Right cardiac atrium (tissue), 5 donors: ENCODE data around the gene SLC38A3. TPM values are rescaled to one million over a fixed set of nuclear protein-coding genes. Genes with fewer than 3 reads are reported as not detected.

Source experiments
- ATAC-seq, 2 donors: fragments of 200-7000 bp; cut with Tn5 transposase; one replicate each; pipeline versions ENCODE4 v1.8.0 to v1.9.1; 2020; ENCODE audit warnings: moderate library complexity in 2 of 2, mild to moderate bottlenecking in 1 of 2
- DNase-seq, 3 donors: peaks; one replicate each; pipeline ENCODE4 v3.0.0-alpha.2; 2020
- H3K27ac ChIP-seq: one replicate; pipeline ENCODE4 v1.5.1; 2013; ENCODE audit warnings: mild to moderate bottlenecking, low read length, control low read depth, moderate library complexity
- H3K27me3 ChIP-seq: one replicate; pipeline ENCODE4 v1.6.1; 2013; ENCODE audit not compliant: control insufficient read depth, insufficient read depth
- H3K4me1 ChIP-seq: one replicate; pipeline ENCODE4 v1.6.1; 2013; ENCODE audit warnings: low read length; ENCODE audit not compliant: control insufficient read depth, insufficient read depth
- H3K4me3 ChIP-seq: one replicate; pipeline ENCODE4 v1.5.1; 2013; ENCODE audit warnings: low read length, control low read depth
- H3K9me3 ChIP-seq: one replicate; pipeline ENCODE4 v1.6.1; 2013; ENCODE audit warnings: low read length; ENCODE audit not compliant: control insufficient read depth
- WGBS: extraction: QIAGEN DNeasy Blood & Tissue Kit; methylation state at CpG from one replicate; pipeline ENCODE4 v1.1.7; 2013; 5-methylcytosine and 5-hydroxymethylcytosine counted together
- intact Hi-C, 4 donors: fragments of 100-400 bp; cut with DNase I; formaldehyde crosslinking; loops; one replicate each; pipeline versions ENCODE4 v1.11.0 to v1.14.0; 2022 to 2023
- polyA plus RNA-seq: library from polyadenylated mRNA; stranded (reverse); fragments of 200-250 nt; gene quantifications from one replicate; pipeline ENCODE4 v1.2.3, GENCODE V29; 2013
- total RNA-seq, 4 donors: library from RNA; stranded (reverse); fragmentation: NEBNext Ultra II Directional; extraction: Animal tissue kit (Norgen Biotek cat#: 25700); gene quantifications; one replicate each; pipeline ENCODE4 v1.2.1, GENCODE V29; 2021
- donor health status: healthy with polysubstance abuse.
- donor health status: DM: no; HTN: yes; CAD: no.
- donor health status: DM: no; HTN: no; CAD: no.
- donor health status: DM: no; HTN: yes; CAD: no; lungs with severe emphysema.
- donor health status: DM: yes; HTN: yes; CAD: no.

SLC38A3 gene
- total and polyA plus RNA-seq, 5 donors = 5.0 to 10.4 (median 8.7) TPM

- DNase-seq (peak in 1 of 3 donors; percentile 65), ATAC-seq (no peak)
- no peak overlapping the region for H3K4me3 ChIP-seq
- H3K27ac ChIP-seq = peak overlapping the region; percentile 34
- WGBS = 61% methylated on average over 6 of the region's 6 CpGs
- intact Hi-C loops = no loop called here
- H3K27me3 ChIP-seq = no peaks in the 10 kb centered on the region
- peaks cover 18% of the 10 kb centered on the region for H3K4me1 ChIP-seq
- no peaks in the 10 kb centered on the region for H3K9me3 ChIP-seq
Observed at GRCh38 chr3:50263478-50264382, 58.7 kb downstream of the SLC38A3 start.

- ATAC-seq (peak; percentile 38 to 62), DNase-seq (peak; percentile 80 to 93 (median 93))
- H3K27me3 ChIP-seq = no peaks in the 10 kb centered on the region
- H3K4me1 ChIP-seq = peaks cover 18% of the 10 kb centered on the region
- 26% methylated on average over 7 of the region's 7 CpGs for WGBS
- H3K4me3 ChIP-seq = no peak overlapping the region
- intact Hi-C loops = no loop called here
- no peaks in the 10 kb centered on the region for H3K9me3 ChIP-seq
- peak overlapping the region; percentile 84 for H3K27ac ChIP-seq
Observed at GRCh38 chr3:50264383-50264963, 59.4 kb downstream of the SLC38A3 start.

GRCh38 chr3:50264964-50265485, 60.0 kb downstream of the SLC38A3 start:
- intact Hi-C loops = no loop called here
- Histone ChIP-seq H3K27ac (peak overlapping the region; percentile 84), H3K4me1 (peaks cover 15% of the 10 kb centered on the region), H3K4me3 (no peak overlapping the region), H3K27me3 (no peaks in the 10 kb centered on the region), H3K9me3 (no peaks in the 10 kb centered on the region)
- 62% methylated on average over 7 of the region's 7 CpGs for WGBS
- DNase-seq (no peak), ATAC-seq (no peak)

GRCh38 chr3:50265571-50265970, 60.5 kb downstream of the SLC38A3 start:
- no peaks in the 10 kb centered on the region for H3K27me3 ChIP-seq
- DNase-seq = no peak
- intact Hi-C loops = no loop called here
- peak overlapping the region; percentile 84 for H3K27ac ChIP-seq
- no peaks in the 10 kb centered on the region for H3K9me3 ChIP-seq
- 37% methylated on average over 1 of the region's 1 CpG for WGBS
- peaks cover 15% of the 10 kb centered on the region for H3K4me1 ChIP-seq
- H3K4me3 ChIP-seq = no peak overlapping the region
- no peak for ATAC-seq

- 74% methylated on average over 6 of the region's 6 CpGs for WGBS
- no peaks in the 10 kb centered on the region for H3K9me3 ChIP-seq
- peaks cover 15% of the 10 kb centered on the region for H3K4me1 ChIP-seq
- intact Hi-C loops = no loop called here
- peak overlapping the region; percentile 84 for H3K27ac ChIP-seq
- H3K27me3 ChIP-seq = no peaks in the 10 kb centered on the region
- ATAC-seq (no peak), DNase-seq (peak in 1 of 3 donors; percentile 69)
- no peak overlapping the region for H3K4me3 ChIP-seq
Observed at GRCh38 chr3:50266017-50266416, 60.9 kb downstream of the SLC38A3 start.

GRCh38 chr3:50266836-50267235, 61.8 kb downstream of the SLC38A3 start:
- no peak for ATAC-seq
- Histone ChIP-seq H3K27me3 (no peaks in the 10 kb centered on the region), H3K27ac (peak overlapping the region; percentile 84), H3K4me1 (peaks cover 14% of the 10 kb centered on the region), H3K4me3 (peak overlapping the region; percentile 44), H3K9me3 (no peaks in the 10 kb centered on the region)
- intact Hi-C loops = no loop called here
- no peak for DNase-seq
- WGBS = 48% methylated on average over 7 of the region's 7 CpGs

GRCh38 chr3:50267280-50267913, 62.3 kb downstream of the SLC38A3 start:
- ATAC-seq (peak; percentile 34 to 45), DNase-seq (peak; percentile 76 to 94 (median 93))
- Histone ChIP-seq H3K27ac (peak overlapping the region; percentile 84), H3K27me3 (no peaks in the 10 kb centered on the region), H3K4me1 (peaks cover 14% of the 10 kb centered on the region), H3K9me3 (no peaks in the 10 kb centered on the region), H3K4me3 (peak overlapping the region; percentile 44)
- intact Hi-C loops = no loop called here
- WGBS = 7% methylated on average over 22 of the region's 22 CpGs

GRCh38 chr3:50268276-50268675, 63.2 kb downstream of the SLC38A3 start:
- Histone ChIP-seq H3K27ac (peak overlapping the region; percentile 84), H3K9me3 (no peaks in the 10 kb centered on the region), H3K4me3 (no peak overlapping the region), H3K4me1 (peaks cover 14% of the 10 kb centered on the region), H3K27me3 (no peaks in the 10 kb centered on the region)
- no peak for DNase-seq
- ATAC-seq = no peak
- intact Hi-C loops = no loop called here
- WGBS = 42% methylated on average over 3 of the region's 3 CpGs

- DNase-seq = peak; percentile 73 to 87 (median 85)
- intact Hi-C loops = no loop called here
- H3K9me3 ChIP-seq = no peaks in the 10 kb centered on the region
Observed at GRCh38 chr3:50268703-50269451, 63.8 kb downstream of the SLC38A3 start, which contains the start of gene SEMA3B. Gene SEMA3B (plus strand): TSS chr3:50269147. CDS start chr3:50269241, 94 bp downstream.

GRCh38 chr3:50269460-50269859, 64.4 kb downstream of the SLC38A3 start:
- intact Hi-C loops = no loop called here

More at GRCh38 chr3:50268703-50269451, 63.8 kb downstream of the SLC38A3 start, which contains the start of gene SEMA3B:
- WGBS = 38% methylated on average over 21 of the region's 21 CpGs
- peaks cover 14% of the 10 kb centered on the region for H3K4me1 ChIP-seq
- H3K27me3 ChIP-seq = no peaks in the 10 kb centered on the region
- H3K4me3 ChIP-seq = peak within 1 kb of the TSS; percentile 3
- ATAC-seq = peak; percentile 27 to 40
- H3K27ac ChIP-seq = peak within 1 kb of the TSS; percentile 84

More at GRCh38 chr3:50269460-50269859, 64.4 kb downstream of the SLC38A3 start:
- Histone ChIP-seq H3K27me3 (no peaks in the 10 kb centered on the region), H3K9me3 (no peaks in the 10 kb centered on the region), H3K27ac (peak overlapping the region; percentile 19), H3K4me1 (peaks cover 11% of the 10 kb centered on the region), H3K4me3 (peak overlapping the region; percentile 3)
- no peak for DNase-seq
- no peak for ATAC-seq
- 66% methylated on average over 4 of the region's 4 CpGs for WGBS
